Measurements from ENCODE around the gene MAML3.
"Not testable (repeated sequence)": the region's sequence is repeated elsewhere in the genome, so short reads cannot be mapped to it uniquely, and the experiment has no call there.

The MAML3 gene

DNA sequence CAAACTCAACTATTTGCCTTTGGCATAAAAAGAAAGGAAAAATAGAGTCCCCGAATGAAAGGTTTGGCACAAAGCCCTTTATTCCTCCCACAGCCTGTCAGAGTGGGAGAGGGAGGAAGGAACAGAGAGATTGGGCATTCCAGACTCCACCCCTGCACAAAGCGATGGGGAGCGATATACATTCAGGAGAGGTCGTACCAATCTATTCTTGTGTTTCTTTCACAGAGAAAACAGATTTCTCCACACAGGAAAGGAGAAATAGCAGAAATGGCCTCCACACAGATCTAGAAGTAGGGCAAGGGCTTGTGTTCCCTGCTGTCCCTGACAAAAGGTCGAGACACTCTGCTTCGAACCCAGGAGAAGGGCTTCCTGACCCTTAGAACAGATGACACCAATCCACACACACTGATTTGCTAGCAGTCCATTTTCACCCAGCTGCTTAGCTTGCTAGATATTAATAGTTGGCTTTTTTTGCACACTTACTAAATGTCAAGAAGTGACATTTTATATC, 197.4 kb downstream of the MAML3 start:
- no peak for DNase-seq

DNA sequence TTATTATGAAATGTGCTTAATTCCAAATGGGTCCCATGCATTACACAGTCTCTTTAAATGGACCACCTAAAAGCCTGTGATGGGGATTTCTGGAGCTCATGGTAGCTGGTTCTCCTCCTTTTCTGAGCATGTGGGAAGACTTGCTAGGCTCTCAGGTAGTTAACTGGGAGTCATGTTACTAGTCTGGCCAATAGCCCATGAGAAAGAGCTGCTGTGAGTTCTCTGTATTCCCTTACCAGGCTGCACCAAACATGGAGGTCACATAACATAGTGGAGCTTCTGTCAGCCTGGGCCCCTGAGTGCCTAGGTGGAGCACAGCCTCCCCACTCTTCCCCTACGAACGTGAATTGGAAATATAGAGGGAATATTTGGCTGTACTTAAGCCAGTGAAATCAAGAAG, 198.4 kb downstream of the MAML3 start:
- no peak for DNase-seq

GRCh38 chr4:139954512-139954911, 199.5 kb downstream of the MAML3 start:
- DNase-seq: no peak

DNA sequence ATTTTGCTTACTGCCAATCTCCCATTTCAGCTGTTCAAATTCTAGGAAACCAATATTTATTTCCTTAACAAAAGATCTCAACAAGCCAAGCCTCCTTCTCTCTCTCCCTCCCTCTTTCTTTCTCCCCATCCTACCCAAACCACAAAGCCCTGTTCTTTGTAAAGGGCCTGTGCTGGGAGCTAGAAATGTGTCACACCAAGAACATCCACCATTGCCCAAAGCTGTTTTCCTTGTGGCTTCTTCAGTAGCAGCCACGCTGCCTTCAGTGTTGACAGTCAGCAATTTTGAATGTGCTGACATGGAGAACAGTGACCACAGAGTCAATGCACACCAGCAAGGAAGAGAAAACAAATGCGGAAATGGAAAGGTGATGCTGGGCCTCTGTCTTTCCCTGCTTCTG, 203.0 kb downstream of the MAML3 start:
- no peak for DNase-seq

DNA sequence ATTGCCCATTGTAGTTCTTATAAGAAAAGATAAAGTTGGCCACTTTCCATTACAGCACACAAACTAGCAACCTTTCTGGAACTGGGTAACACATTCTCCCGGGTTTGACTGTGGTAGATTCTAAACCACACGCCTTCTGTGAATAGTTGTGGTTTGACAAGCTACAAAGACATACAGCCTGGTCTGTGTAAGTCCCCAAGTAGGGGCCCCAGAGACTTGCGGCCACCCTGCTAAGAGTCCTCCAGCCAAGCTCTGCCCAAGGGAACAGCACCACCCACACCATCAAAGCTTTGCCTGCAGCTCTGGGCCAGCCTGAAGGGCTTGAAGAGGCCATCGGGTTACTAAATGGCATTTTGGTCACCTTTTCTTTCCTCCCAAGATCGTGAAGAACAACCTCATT, 203.4 kb downstream of the MAML3 start:
- no peak for DNase-seq

GRCh38 chr4:139944916-139945315, 209.1 kb downstream of the MAML3 start:
- DNase-seq: not testable (repeated sequence)

DNA sequence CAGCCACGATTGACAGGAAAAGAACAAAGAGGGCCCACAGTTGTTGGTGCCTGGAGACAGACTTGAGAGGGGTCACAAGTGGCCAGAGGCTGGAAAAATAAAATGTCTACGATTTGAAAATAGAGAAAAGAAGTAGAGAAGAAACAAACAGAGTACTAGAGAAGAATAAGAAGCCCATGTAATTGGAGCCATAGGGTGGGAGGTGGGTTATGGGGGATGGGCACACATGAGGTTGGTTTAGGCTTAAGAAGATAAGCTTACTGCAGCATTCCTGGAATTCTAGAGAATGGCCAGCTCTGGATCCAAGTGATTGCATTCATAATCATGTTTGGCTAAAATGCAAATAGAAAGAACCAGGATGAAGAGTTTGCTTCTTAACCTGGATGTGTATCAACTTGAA, 210.7 kb downstream of the MAML3 start:
- DNase-seq: no peak

DNA sequence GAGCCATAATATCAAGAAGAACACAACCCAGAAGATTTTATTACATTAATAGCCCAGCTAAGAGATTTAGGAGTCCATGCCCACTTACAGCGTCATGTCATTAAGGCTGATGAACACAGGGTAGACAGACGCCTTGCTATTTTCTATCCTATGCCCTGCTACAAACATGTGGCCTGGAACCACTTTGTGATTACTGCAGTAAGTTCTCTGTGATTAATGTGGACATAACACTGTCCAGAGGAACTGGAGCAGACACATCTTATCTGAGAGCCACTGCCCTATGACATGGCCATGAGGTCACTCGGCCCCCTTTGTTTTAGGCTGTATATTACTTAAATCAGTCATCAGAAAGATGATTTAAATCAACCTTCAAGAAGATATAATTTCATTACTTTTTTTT, 211.7 kb downstream of the MAML3 start:
- no peak for DNase-seq

GRCh38 chr4:139940600-139940999, 213.4 kb downstream of the MAML3 start:
- no peak for DNase-seq

GRCh38 chr4:139938414-139938813, 215.6 kb downstream of the MAML3 start:
- DNase-seq: no peak

DNA sequence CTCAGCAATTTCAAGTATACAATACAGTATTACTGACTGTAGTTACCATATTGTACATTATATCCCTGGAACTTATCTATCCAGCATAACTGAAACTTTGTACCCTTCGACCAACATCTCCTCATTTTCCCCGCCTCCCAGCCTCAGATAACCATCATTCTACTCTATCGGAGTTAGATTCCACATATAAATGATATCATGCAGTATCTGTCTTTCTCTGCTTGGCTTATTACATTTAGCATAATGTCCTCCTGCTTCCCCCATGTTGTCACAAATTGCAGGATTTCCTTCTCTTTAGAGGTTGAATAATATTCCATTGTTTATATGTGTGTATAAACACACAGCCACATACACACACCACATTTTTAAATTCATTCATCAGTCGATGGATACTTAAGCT, 218.1 kb downstream of the MAML3 start:
- DNase-seq: no peak

DNA sequence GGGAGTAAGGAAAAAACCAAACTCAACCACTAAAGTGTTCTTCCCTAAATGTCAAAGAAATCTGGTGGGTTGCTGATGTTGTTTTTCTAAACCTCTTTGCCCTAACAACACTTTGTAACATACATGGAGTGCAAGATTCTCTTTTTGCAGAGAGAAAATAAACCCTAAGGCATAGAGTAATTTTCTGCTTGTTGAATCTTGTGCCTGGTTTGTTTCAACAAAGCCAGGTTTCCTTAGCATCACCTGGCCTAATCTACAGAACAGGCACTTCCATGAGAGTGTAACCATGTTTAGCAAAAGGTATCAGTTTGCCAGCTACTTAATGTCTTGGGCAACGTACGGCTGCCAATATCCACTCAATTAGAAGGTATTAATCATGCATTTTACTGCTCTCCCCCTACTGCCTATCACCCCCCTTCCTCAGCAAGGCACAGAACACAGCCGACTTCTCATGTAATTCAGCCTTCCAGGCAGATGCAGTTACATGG, 219.2 kb downstream of the MAML3 start:
- DNase-seq: no peak

DNA sequence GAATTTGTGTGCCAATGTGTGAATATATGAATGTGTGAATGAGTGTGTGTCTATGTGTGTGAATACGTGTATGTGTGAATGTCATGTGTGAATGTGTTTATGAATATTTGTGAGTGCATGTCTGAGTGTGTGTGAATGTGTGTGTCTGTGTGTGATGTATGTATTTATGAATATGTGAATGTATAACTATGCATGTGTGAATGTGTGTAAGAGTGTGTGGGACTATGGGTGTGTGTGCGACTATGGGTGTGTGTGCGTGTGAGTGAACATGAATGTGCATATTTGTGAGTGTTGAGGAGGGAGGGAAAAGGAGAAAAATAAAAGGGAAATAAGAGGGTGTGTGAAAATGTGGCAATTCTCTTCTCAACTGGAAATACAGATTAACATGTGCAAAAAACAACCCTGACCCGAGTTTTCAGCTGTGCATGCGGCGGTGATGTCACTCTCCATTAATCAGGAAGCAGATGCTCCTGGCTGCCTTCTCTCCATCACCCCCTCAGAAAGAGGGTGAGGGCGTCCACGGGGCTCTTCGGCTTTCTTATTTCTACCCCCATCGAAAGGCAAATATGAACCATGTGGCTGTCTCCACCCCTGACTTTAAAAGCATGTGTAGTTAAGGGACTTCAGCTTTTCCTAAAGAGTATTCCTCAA, 219.8 kb downstream of the MAML3 start:
- no peak for DNase-seq

- DNase-seq: no peak
Observed at GRCh38 chr4:139933541-139933940, 220.4 kb downstream of the MAML3 start.

GRCh38 chr4:139933104-139933503, 220.9 kb downstream of the MAML3 start:
- no peak for DNase-seq

GRCh38 chr4:139924782-139925181, 229.2 kb downstream of the MAML3 start:
- no peak for DNase-seq

DNA sequence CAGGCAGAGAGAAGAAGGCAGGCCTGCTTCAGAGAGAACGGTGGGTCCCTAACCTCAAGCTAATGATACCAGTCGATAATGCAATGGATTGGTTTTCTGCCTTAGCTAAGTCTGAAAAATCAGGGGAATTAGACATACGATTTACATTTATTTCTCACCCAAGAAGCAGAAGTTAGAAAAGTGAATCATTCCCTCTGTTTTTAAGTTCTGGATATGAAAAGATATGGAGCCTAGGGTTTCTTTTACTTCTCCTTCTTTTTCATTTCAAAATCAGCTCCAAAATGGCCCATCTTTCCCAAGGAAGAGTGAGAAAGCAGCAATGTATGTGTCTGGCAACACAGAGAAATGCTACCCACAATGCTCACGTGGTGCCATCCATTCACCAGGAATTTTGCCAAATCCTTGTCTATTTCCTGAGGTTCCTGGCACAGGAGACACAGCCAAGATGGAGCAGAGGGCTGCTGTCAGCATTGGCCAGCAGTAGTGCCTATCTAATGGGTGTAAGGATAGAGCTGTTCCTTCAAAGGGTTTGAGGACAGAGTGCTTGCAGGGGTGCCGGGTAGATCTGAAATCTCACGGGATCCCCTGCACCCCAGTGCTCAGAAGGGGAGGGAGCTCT, 231.5 kb downstream of the MAML3 start:
- no peak for DNase-seq

DNA sequence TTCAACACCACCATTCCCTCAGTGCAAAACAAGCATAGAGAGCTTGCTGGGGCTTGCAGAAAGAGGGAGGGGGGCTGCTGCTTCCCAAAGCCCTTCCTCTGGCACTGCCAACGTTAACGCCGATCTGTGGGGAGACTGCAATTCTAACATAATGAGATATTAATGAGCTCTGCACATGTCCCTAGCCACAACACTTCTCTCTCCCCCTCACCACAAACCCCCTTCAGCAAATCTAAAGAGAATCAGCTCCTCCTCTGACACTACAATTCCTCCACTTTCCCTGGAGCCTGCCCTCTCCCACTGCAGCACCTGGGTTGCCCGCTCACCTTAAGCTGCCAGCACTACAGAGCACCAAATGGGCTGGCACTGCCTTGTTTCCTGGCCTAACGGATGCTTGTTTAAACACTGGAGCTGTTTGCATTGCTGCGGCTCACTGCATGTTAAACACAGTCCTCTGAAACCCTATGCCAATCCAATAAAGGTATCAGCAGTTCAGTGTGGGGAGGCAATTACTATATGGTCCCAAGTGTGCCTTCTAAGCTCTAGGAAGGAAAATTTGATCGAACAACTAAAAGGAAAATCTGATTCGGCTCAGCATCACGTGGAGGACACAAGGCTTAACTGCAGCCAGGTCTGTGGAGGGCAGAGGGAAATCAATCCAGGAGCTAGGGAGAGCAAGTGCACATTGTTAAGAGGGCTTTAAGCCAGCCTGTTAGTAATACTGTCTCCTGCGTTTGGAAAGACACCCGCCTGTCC, 232.4 kb downstream of the MAML3 start:
- DNase-seq: no peak

DNA sequence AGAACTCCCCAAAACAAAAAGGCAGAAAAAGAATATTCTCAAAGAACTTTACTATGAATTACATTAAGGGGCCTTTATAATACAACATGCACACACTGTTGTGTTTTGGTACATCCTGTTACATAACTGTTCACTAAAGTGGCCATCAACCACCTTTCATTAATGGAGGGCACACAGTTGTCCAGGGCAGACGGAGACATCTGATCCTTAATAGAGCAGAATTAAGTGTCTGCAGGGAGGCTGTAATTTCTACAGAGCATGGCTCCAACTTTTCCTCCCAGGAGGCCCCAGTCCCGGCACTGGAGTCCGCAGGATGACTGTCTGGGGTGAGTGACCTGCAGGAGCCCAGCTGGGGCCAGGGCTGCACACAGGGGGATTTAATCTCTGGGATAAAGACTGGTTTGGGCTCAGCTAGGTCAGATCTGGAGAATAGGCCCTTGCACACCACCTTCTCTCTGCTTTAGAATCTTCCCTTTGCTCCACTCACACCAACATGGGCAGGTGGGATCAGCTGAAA, 233.4 kb downstream of the MAML3 start:
- DNase-seq: no peak

DNA sequence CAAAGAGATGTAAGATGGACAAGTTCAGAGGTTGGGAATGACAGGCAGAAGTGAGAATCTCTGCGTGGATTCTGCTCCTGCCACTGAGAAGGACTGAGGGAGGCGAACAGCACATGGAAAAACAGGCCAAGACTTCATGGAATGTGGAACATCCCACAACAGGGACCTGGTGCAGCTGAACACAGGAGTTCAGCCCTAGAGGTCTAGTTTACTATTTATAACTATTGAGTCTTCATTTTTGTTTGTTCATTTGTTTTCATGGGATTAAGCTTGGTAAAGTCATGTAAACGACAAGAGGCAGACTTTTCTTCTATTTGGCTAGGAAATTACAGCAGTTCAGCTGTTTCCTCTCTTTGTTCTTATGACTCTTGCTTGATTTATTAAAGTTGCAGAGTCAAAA, 234.5 kb downstream of the MAML3 start:
- no peak for DNase-seq

- DNase-seq: no peak
Observed at GRCh38 chr4:139919004-139919403, 235.0 kb downstream of the MAML3 start.

- no peak for DNase-seq
Observed at GRCh38 chr4:139918591-139918990, 235.4 kb downstream of the MAML3 start.

GRCh38 chr4:139917896-139918295, 236.1 kb downstream of the MAML3 start:
- DNase-seq: no peak

GRCh38 chr4:139916041-139916440, 237.9 kb downstream of the MAML3 start:
- no peak for DNase-seq

All from activated CD4-positive, alpha-beta T cell treated with anti-CD3 and anti-CD28 coated beads for 1 hour (primary cell).